Parathyroid adenoma (tissue), 2 donors: ENCODE results near the gene ASPG.

Experiments used
- H2AFZ ChIP-seq: fragments of 300-600 bp; sonication (generic); one replicate; pipeline ENCODE4 v1.7.0; 2017; ENCODE audit warnings: antibody characterized with exemption, mild to moderate bottlenecking
- H3K27ac ChIP-seq: fragments of 300-600 bp; sonication (generic); one replicate; pipeline ENCODE4 v1.7.0; 2017
- H3K27me3 ChIP-seq: fragments of 300-600 bp; sonication (generic); one replicate; pipeline ENCODE4 v1.7.0; 2017; ENCODE audit warnings: low read length; ENCODE audit not compliant: control insufficient read depth, insufficient read depth
- H3K36me3 ChIP-seq: fragments of 300-600 bp; sonication (generic); one replicate; pipeline ENCODE4 v1.7.0; 2017; ENCODE audit warnings: low read length; ENCODE audit not compliant: control insufficient read depth, insufficient read depth
- H3K4me1 ChIP-seq: fragments of 300-600 bp; sonication (generic); one replicate; pipeline ENCODE4 v1.7.0; 2017; ENCODE audit warnings: control low read depth
- H3K4me2 ChIP-seq: fragments of 300-600 bp; sonication (generic); one replicate; pipeline ENCODE4 v1.7.0; 2017; ENCODE audit warnings: low read length
- H3K4me3 ChIP-seq: fragments of 300-600 bp; sonication (generic); one replicate; pipeline ENCODE4 v1.7.0; 2017; ENCODE audit warnings: low read depth, low read length
- H3K79me2 ChIP-seq: fragments of 300-600 bp; sonication (generic); one replicate; pipeline ENCODE4 v1.7.0; 2017; ENCODE audit warnings: control low read depth
- H3K9ac ChIP-seq: fragments of 300-600 bp; sonication (generic); one replicate; pipeline ENCODE4 v1.7.0; 2017; ENCODE audit warnings: mild to moderate bottlenecking
- H3K9me3 ChIP-seq: fragments of 300-600 bp; sonication (generic); one replicate; pipeline ENCODE4 v1.7.0; 2017; ENCODE audit warnings: low read length; ENCODE audit not compliant: control insufficient read depth
- CTCF ChIP-seq: fragments of 300-600 bp; sonication (generic); IDR thresholded peaks from one replicate; pipeline ENCODE4 v1.7.0; 2017; ENCODE audit warnings: antibody characterized with exemption, mild to moderate bottlenecking
- donor health status: primary hyperparathyroidism.

The ASPG gene

GRCh38 chr14:104062281-104062680 lies 23.2 kb upstream of the ASPG start:
- no peak overlapping the region for H3K4me2 ChIP-seq
- H2AFZ ChIP-seq, result no peak overlapping the region
- no peaks in the 10 kb centered on the region for H3K79me2 ChIP-seq
- no peaks in the 10 kb centered on the region for H3K9me3 ChIP-seq
- H3K27ac ChIP-seq, result no peak overlapping the region
- no peak overlapping the region for H3K9ac ChIP-seq
- no peaks in the 10 kb centered on the region for H3K27me3 ChIP-seq
- no peak for TF ChIP-seq CTCF
- H3K4me1 ChIP-seq, result no peaks in the 10 kb centered on the region
- H3K4me3 ChIP-seq, result no peak overlapping the region
- no peaks in the 10 kb centered on the region for H3K36me3 ChIP-seq

- H3K9ac ChIP-seq, result no peak overlapping the region
- H2AFZ ChIP-seq, result no peak overlapping the region
- H3K27ac ChIP-seq, result no peak overlapping the region
- no peak overlapping the region for H3K4me2 ChIP-seq
- no peaks in the 10 kb centered on the region for H3K9me3 ChIP-seq
- no peaks in the 10 kb centered on the region for H3K36me3 ChIP-seq
- TF ChIP-seq CTCF, result no peak
- H3K27me3 ChIP-seq, result no peaks in the 10 kb centered on the region
- H3K4me3 ChIP-seq, result no peak overlapping the region
- H3K79me2 ChIP-seq, result no peaks in the 10 kb centered on the region
- H3K4me1 ChIP-seq, result no peaks in the 10 kb centered on the region
These were observed 21.5 kb upstream of the ASPG start for GRCh38 chr14:104064003-104064402.

- H3K27ac ChIP-seq, result no peak overlapping the region
- H2AFZ ChIP-seq, result no peak overlapping the region
- no peaks in the 10 kb centered on the region for H3K79me2 ChIP-seq
- no peaks in the 10 kb centered on the region for H3K4me1 ChIP-seq
- TF ChIP-seq CTCF, result no peak
- no peaks in the 10 kb centered on the region for H3K36me3 ChIP-seq
- no peak overlapping the region for H3K4me3 ChIP-seq
- no peak overlapping the region for H3K4me2 ChIP-seq
- no peaks in the 10 kb centered on the region for H3K9me3 ChIP-seq
- no peak overlapping the region for H3K9ac ChIP-seq
- no peaks in the 10 kb centered on the region for H3K27me3 ChIP-seq
These were observed 19.2 kb upstream of the ASPG start for GRCh38 chr14:104066279-104066678.

GRCh38 chr14:104066719-104067295 lies 18.7 kb upstream of the ASPG start:
- Histone ChIP-seq H3K4me1 (no peaks in the 10 kb centered on the region), H3K4me2 (no peak overlapping the region), H3K4me3 (no peak overlapping the region), H3K27ac (no peak overlapping the region), H3K79me2 (no peaks in the 10 kb centered on the region), H3K9me3 (no peaks in the 10 kb centered on the region), H3K9ac (no peak overlapping the region), H2AFZ (no peak overlapping the region), H3K36me3 (no peaks in the 10 kb centered on the region), H3K27me3 (no peaks in the 10 kb centered on the region)
- no peak for TF ChIP-seq CTCF

- no peaks in the 10 kb centered on the region for H3K4me1 ChIP-seq
- H3K4me2 ChIP-seq, result no peak overlapping the region
- H3K79me2 ChIP-seq, result no peaks in the 10 kb centered on the region
- H3K9ac ChIP-seq, result no peak overlapping the region
- H3K27me3 ChIP-seq, result no peaks in the 10 kb centered on the region
- no peak overlapping the region for H3K4me3 ChIP-seq
- no peak overlapping the region for H3K27ac ChIP-seq
- H3K9me3 ChIP-seq, result no peaks in the 10 kb centered on the region
- H3K36me3 ChIP-seq, result no peaks in the 10 kb centered on the region
- no peak for TF ChIP-seq CTCF
- no peak overlapping the region for H2AFZ ChIP-seq
These were observed 16.0 kb upstream of the ASPG start for GRCh38 chr14:104069541-104069940.
